Mesendoderm (in vitro differentiated cells): ENCODE results near the gene MMP25.
A peak's percentile ranks its signal among the peaks of the same experiment; 100 is the strongest.
"Not testable (repeated sequence)": the region's sequence is repeated elsewhere in the genome, so short reads cannot be mapped to it uniquely, and the experiment has no call there.

ENCODE experiments used
- DNase-seq: peaks from one replicate; pipeline ENCODE4 v3.0.0; 2013
- H2AK5ac ChIP-seq: 2 replicates; pipeline ENCODE4 v1.6.1; 2013; ENCODE audit warnings: low read length, inconsistent platforms
- H2BK120ac ChIP-seq: 2 replicates; pipeline ENCODE4 v1.6.1; 2013; ENCODE audit warnings: low read depth, mild to moderate bottlenecking, low read length, moderate library complexity, mixed read lengths
- H2BK15ac ChIP-seq: replicated peaks from 2 replicates; pipeline ENCODE4 v1.6.1; 2013; ENCODE audit warnings: low read depth, mild to moderate bottlenecking, moderate library complexity
- H2BK5ac ChIP-seq: 2 replicates; pipeline ENCODE4 v1.6.1; 2013; ENCODE audit warnings: low read length, inconsistent platforms
- H3K18ac ChIP-seq: 2 replicates; pipeline ENCODE4 v1.6.1; 2013; ENCODE audit warnings: mild to moderate bottlenecking, low read length, mixed read lengths
- H3K23ac ChIP-seq: one replicate; pipeline ENCODE4 v1.6.1; 2013; ENCODE audit warnings: low read length
- H3K27ac ChIP-seq: 2 replicates; pipeline ENCODE4 v1.5.1; 2013; ENCODE audit warnings: low read depth, mild to moderate bottlenecking, inconsistent platforms, low read length, moderate library complexity
- H3K27me3 ChIP-seq: 2 replicates; pipeline ENCODE4 v1.6.1; 2013; ENCODE audit warnings: low read length, control low read depth, mild to moderate bottlenecking, inconsistent platforms; ENCODE audit not compliant: insufficient read depth, poor library complexity
- H3K36me3 ChIP-seq: 2 replicates; pipeline ENCODE4 v1.6.1; 2013; ENCODE audit warnings: low read length, inconsistent platforms; ENCODE audit not compliant: control insufficient read depth, insufficient read depth
- H3K4ac ChIP-seq: one replicate; pipeline ENCODE4 v1.6.1; 2013; ENCODE audit warnings: low read depth, mild to moderate bottlenecking, low read length, moderate library complexity
- H3K4me1 ChIP-seq: 2 replicates; pipeline ENCODE4 v1.6.1; 2013; ENCODE audit warnings: low read depth, low read length, inconsistent platforms; ENCODE audit not compliant: control insufficient read depth
- H3K4me2 ChIP-seq: 2 replicates; pipeline ENCODE4 v1.6.1; 2013; ENCODE audit warnings: low read length
- H3K4me3 ChIP-seq: 2 replicates; pipeline ENCODE4 v1.5.1; 2013; ENCODE audit warnings: mild to moderate bottlenecking, low read length
- H3K56ac ChIP-seq: one replicate; pipeline ENCODE4 v1.6.1; 2013; ENCODE audit warnings: low read length
- H3K79me1 ChIP-seq: 2 replicates; pipeline ENCODE4 v1.6.1; 2013; ENCODE audit warnings: low read length, inconsistent platforms
- H3K79me2 ChIP-seq: 2 replicates; pipeline ENCODE4 v1.6.1; 2013; ENCODE audit warnings: mild to moderate bottlenecking, low read length; ENCODE audit not compliant: control insufficient read depth, insufficient read depth
- H3K9ac ChIP-seq: 2 replicates; pipeline ENCODE4 v1.6.1; 2013; ENCODE audit warnings: low read length, inconsistent platforms
- H4K5ac ChIP-seq: one replicate; pipeline ENCODE4 v1.6.1; 2013; ENCODE audit warnings: low read length
- H4K8ac ChIP-seq: one replicate; pipeline ENCODE4 v1.6.1; 2013; ENCODE audit warnings: low read depth, mild to moderate bottlenecking, control low read depth, low read length, moderate library complexity
- WGBS: extraction: QIAGEN DNeasy Blood & Tissue Kit; methylation state at CpG from one replicate; pipeline ENCODE4 v1.1.7; 2013; ENCODE audit warnings: low lambda C conversion rate, missing lambda C conversion rate; ENCODE audit not compliant: insufficient coverage; ENCODE audit errors: extremely low coverage; 5-methylcytosine and 5-hydroxymethylcytosine counted together

MMP25 gene

DNA sequence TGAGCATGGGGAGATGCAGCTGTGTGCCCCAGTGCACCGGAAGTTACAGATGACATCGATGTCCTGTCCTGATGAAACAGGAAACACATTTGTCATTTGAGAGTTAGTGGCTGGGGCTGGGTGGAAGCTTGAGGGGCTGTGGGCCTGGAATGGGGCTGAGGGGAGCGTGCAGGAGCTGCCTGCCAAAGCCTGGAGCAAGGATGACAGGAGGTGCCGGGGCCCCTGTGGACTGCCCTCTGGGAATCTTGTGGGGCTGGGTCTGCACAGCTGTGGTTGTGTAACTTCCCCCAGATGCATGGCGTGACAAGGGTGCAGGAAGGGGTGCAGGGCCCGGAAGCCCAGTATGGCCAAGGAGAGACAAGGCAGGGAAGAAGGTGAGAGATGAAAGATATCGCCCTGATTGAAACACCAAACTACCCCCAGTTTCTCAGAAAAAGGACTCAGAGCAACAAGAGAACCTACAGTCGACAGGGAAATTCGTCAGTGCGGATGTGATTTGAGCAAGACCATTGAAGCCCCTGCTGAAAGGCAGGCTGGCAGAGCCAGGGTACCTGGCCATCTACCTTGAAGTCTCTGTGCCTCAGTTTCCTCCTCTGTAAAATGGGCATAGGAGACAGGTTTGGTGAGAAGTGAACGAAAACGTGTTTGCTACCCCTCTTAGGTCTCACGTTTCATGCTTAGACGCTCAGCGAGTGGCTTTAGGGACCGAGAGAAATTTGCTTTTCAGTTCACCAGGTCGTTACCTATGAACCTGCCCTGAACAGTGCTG is 8.8 kb downstream of the MMP25 start:
- Histone ChIP-seq H3K23ac (no peak overlapping the region), H2AK5ac (no peak overlapping the region), H2BK120ac (no peak overlapping the region), H3K27me3 (no peaks in the 10 kb centered on the region), H2BK15ac (no peak overlapping the region), H3K4ac (no peak overlapping the region), H3K79me2 (no peaks in the 10 kb centered on the region), H3K4me3 (no peak overlapping the region), H3K27ac (no peak overlapping the region), H3K36me3 (no peaks in the 10 kb centered on the region), H3K4me2 (no peak overlapping the region), H3K9ac (no peak overlapping the region), H3K18ac (no peak overlapping the region), H4K5ac (no peak overlapping the region), H2BK5ac (no peak overlapping the region), H4K8ac (no peak overlapping the region), H3K56ac (peak overlapping the region; percentile 3), H3K4me1 (no peaks in the 10 kb centered on the region), H3K79me1 (no peaks in the 10 kb centered on the region)
- WGBS: no CpG with 5 or more reads among the region's 17 CpGs
- DNase-seq: no peak

DNA sequence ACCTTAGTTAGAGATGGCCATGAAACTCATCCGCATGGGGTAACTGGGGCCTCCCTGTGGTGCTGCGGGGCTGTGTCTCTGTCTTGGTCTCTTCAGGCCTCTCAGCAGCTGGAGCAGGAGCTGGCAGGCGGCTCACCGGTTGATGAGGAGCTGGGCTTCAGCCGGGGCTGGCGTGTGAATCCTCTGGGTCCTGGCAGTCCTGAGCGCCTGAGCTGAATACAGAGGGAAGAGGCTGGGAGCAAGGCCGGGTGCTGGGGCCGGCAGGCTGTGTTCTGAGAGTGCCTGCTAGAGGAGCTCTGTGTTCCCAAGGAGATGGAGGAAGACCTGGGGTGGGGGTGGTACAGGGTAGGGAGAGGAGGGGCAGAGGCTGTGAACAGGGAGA is 9.4 kb downstream of the MMP25 start:
- no CpG with 5 or more reads among the region's 9 CpGs for WGBS

DNA sequence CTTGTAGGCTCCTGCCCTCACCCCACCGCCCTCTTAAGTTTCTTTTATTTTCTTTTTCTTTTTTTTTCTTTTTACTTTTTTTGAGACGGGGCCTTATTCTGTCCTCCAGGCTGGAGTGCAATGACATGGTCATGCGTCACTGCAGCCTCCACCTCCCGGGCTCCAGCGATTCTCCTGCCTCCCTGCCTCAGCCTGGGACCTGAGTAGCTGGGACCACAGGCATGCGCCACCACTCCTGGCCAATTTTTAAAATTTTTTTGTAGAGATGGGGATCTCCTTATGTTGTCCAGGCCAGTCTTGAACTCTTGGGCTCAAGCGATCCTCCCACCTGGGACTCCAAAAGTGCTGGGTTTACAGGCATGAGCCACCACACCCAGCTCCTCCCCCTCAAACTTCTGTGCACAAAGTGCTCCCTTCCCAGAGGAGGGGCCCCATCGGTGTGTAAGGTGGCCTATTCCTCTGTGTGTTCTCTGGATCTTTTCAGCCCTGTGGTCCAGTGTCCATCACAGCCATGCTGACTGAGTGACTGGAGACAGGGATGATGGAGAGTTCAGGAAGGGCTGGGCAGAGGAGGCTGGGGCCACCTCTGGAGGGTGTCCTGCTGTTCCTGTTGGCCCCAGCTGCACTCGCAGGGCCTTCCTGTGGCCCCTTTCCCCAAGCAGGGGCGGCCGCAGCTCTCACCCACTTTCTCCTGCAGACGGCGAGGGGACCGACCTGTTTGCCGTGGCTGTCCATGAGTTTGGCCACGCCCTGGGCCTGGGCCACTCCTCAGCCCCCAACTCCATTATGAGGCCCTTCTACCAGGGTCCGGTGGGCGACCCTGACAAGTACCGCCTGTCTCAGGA is 10.2 kb downstream of the MMP25 start:
- Histone ChIP-seq H3K4me3 (no peak overlapping the region), H2AK5ac (no peak overlapping the region), H4K8ac (no peak overlapping the region), H2BK15ac (no peak overlapping the region), H3K36me3 (no peaks in the 10 kb centered on the region), H3K18ac (no peak overlapping the region), H2BK5ac (no peak overlapping the region), H2BK120ac (no peak overlapping the region), H3K79me2 (no peaks in the 10 kb centered on the region), H3K27ac (no peak overlapping the region), H4K5ac (no peak overlapping the region), H3K9ac (no peak overlapping the region), H3K23ac (no peak overlapping the region), H3K4ac (no peak overlapping the region), H3K4me2 (no peak overlapping the region), H3K27me3 (no peaks in the 10 kb centered on the region), H3K79me1 (no peaks in the 10 kb centered on the region), H3K4me1 (no peaks in the 10 kb centered on the region), H3K56ac (no peak overlapping the region)
- no CpG with 5 or more reads among the region's 19 CpGs for WGBS
- DNase-seq: no peak

More for the DNA sequence above, 9.4 kb downstream of the MMP25 start:
- H2BK15ac ChIP-seq, H4K8ac ChIP-seq, H3K27ac ChIP-seq, H3K4me2 ChIP-seq, H3K56ac ChIP-seq, H3K9ac ChIP-seq, H2AK5ac ChIP-seq, H2BK120ac ChIP-seq, H3K27me3 ChIP-seq, H3K4ac ChIP-seq, H4K5ac ChIP-seq, H3K79me1 ChIP-seq, H3K23ac ChIP-seq, H3K79me2 ChIP-seq, H3K36me3 ChIP-seq, H3K18ac ChIP-seq, H2BK5ac ChIP-seq, DNase-seq, H3K4me1 ChIP-seq, H3K4me3 ChIP-seq: not testable (repeated sequence)

DNA sequence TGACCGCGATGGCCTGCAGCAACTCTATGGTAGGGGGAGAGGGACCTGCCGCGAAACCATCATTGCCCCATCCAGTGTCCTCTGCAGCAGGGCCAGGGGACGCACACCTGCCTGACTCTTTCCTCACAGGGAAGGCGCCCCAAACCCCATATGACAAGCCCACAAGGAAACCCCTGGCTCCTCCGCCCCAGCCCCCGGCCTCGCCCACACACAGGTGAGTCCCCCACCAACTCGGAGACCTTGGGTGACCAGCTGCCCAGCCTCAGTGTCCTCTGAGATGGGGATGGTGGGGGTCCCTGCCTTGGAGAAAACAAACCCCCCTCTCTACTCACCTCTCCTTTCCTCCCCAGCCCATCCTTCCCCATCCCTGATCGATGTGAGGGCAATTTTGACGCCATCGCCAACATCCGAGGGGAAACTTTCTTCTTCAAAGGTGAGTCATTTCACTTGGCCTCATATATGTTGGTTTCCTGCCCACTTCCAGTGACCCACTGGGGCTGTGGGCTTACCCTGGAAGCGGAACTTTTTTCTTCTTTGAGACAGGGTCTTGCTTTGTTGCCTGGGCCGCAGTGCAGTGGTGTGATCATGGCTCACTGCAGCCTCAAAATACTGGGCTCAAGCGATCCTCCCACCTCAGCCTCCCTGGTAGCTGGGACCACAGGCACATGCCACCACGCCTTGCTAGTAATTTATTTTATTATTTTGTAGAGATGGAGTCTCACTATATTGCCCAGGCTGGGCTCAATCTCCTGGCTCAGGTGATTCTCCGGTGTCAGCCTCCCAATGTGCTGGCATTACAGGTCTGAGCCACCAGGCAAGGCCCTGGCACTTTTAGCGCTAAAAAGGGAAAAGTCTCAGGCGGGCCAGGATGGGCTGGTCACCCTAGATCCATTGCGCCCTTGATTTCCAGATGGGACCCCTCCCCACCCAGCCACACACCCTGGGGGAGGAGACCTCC is 11.1 kb downstream of the MMP25 start:
- Histone ChIP-seq H3K4ac (no peak overlapping the region), H3K36me3 (no peaks in the 10 kb centered on the region), H2AK5ac (no peak overlapping the region), H3K18ac (no peak overlapping the region), H3K79me2 (no peaks in the 10 kb centered on the region), H2BK5ac (no peak overlapping the region), H3K79me1 (no peaks in the 10 kb centered on the region), H4K5ac (no peak overlapping the region), H3K9ac (no peak overlapping the region), H3K4me3 (no peak overlapping the region), H3K27ac (no peak overlapping the region), H3K23ac (no peak overlapping the region), H4K8ac (no peak overlapping the region), H3K4me1 (no peaks in the 10 kb centered on the region), H3K27me3 (no peaks in the 10 kb centered on the region), H3K4me2 (peak overlapping the region; percentile 64), H2BK15ac (no peak overlapping the region), H3K56ac (no peak overlapping the region), H2BK120ac (no peak overlapping the region)
- no CpG with 5 or more reads among the region's 22 CpGs for WGBS
- no peak for DNase-seq

DNA sequence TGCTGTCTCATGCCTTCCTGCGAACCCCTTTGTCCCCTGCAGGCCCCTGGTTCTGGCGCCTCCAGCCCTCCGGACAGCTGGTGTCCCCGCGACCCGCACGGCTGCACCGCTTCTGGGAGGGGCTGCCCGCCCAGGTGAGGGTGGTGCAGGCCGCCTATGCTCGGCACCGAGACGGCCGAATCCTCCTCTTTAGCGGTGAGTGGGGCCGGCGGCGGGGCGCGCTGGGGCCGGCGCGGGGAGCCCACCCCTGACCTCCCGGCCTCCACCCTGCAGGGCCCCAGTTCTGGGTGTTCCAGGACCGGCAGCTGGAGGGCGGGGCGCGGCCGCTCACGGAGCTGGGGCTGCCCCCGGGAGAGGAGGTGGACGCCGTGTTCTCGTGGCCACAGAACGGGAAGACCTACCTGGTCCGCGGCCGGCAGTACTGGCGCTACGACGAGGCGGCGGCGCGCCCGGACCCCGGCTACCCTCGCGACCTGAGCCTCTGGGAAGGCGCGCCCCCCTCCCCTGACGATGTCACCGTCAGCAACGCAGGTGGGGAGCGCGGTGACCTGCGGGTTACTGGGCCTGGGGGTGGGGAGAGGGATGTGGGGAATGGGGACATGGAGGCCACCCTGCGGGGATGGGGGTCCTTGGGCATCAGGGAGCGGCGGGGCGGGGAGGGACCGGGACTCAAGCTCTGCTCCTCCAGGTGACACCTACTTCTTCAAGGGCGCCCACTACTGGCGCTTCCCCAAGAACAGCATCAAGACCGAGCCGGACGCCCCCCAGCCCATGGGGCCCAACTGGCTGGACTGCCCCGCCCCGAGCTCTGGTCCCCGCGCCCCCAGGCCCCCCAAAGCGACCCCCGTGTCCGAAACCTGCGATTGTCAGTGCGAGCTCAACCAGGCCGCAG is 12.0 kb downstream of the MMP25 start:
- no peaks in the 10 kb centered on the region for H3K4me1 ChIP-seq
- H3K79me1 ChIP-seq: no peaks in the 10 kb centered on the region
- DNase-seq: peak; percentile 81
- no peak overlapping the region for H4K5ac ChIP-seq
- no peak overlapping the region for H4K8ac ChIP-seq
- H3K27ac ChIP-seq: no peak overlapping the region
- no peak overlapping the region for H3K4ac ChIP-seq
- no peak overlapping the region for H2BK120ac ChIP-seq
- H3K4me2 ChIP-seq: peak overlapping the region; percentile 78
- no CpG with 5 or more reads among the region's 77 CpGs for WGBS
- peak overlapping the region; percentile 91 for H3K9ac ChIP-seq
- no peak overlapping the region for H2AK5ac ChIP-seq
- H3K4me3 ChIP-seq: peak overlapping the region; percentile 62
- no peaks in the 10 kb centered on the region for H3K27me3 ChIP-seq
- H2BK15ac ChIP-seq: no peak overlapping the region
- peak overlapping the region; percentile 15 for H3K23ac ChIP-seq
- no peaks in the 10 kb centered on the region for H3K79me2 ChIP-seq
- no peak overlapping the region for H2BK5ac ChIP-seq
- no peaks in the 10 kb centered on the region for H3K36me3 ChIP-seq
- peak overlapping the region; percentile 96 for H3K56ac ChIP-seq
- peak overlapping the region; percentile 25 for H3K18ac ChIP-seq
